ENCODE data around the gene FMN1.

DNA sequence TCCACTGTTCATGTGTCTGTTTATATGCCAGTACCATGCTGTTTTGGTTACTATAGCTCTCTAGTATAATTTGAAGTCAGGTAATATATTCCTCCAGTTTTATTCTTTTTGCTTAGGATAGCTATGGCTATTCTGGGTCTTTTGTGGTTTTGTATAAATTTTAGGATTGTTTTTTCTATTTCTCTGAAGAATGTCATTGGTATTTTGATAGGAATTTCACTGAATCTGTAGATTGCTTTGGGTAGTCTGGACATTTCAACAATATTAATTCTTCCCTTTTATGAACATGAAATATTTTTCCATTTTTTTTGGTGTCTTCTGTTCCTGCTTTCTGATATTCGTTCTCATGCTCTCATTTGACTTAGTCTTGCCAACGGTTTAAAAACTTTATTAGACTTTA, 437.1 kb downstream of the FMN1 start:
- no peak for TF ChIP-seq NR2C2 (CRISPR knock-in tag; IDR thresholded peaks at IDR 0.05)
- TF ChIP-seq, protein P1, sequence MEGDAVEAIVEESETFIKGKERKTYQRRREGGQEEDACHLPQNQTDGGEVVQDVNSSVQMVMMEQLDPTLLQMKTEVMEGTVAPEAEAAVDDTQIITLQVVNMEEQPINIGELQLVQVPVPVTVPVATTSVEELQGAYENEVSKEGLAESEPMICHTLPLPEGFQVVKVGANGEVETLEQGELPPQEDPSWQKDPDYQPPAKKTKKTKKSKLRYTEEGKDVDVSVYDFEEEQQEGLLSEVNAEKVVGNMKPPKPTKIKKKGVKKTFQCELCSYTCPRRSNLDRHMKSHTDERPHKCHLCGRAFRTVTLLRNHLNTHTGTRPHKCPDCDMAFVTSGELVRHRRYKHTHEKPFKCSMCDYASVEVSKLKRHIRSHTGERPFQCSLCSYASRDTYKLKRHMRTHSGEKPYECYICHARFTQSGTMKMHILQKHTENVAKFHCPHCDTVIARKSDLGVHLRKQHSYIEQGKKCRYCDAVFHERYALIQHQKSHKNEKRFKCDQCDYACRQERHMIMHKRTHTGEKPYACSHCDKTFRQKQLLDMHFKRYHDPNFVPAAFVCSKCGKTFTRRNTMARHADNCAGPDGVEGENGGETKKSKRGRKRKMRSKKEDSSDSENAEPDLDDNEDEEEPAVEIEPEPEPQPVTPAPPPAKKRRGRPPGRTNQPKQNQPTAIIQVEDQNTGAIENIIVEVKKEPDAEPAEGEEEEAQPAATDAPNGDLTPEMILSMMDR (IDR thresholded peaks at IDR 0.05), result no peak
- TF ChIP-seq, protein P2, sequence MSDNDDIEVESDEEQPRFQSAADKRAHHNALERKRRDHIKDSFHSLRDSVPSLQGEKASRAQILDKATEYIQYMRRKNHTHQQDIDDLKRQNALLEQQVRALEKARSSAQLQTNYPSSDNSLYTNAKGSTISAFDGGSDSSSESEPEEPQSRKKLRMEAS (CRISPR knock-in tag; IDR thresholded peaks at IDR 0.05), result no peak
- no peak for TF ChIP-seq ZNF121 (CRISPR knock-in tag; IDR thresholded peaks at IDR 0.05)
- TF ChIP-seq ELF4 (CRISPR knock-in tag; IDR thresholded peaks at IDR 0.05; ENCODE audit: low read depth), result no peak
- TF ChIP-seq ZNF232 (CRISPR knock-in tag; IDR thresholded peaks at IDR 0.05), result no peak
- TF ChIP-seq, protein P3, sequence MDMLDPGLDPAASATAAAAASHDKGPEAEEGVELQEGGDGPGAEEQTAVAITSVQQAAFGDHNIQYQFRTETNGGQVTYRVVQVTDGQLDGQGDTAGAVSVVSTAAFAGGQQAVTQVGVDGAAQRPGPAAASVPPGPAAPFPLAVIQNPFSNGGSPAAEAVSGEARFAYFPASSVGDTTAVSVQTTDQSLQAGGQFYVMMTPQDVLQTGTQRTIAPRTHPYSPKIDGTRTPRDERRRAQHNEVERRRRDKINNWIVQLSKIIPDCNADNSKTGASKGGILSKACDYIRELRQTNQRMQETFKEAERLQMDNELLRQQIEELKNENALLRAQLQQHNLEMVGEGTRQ (CRISPR knock-in tag; IDR thresholded peaks at IDR 0.05), result no peak
- TF ChIP-seq EMX1 (CRISPR knock-in tag; IDR thresholded peaks at IDR 0.05), result no peak
